GM20000 (cell line): ENCODE results near the gene LNPEP.

ENCODE experiments used
- DNase-seq: peaks from one replicate; pipeline ENCODE4 v3.0.0; 2012; ENCODE audit warnings: low spot score
- CTCF ChIP-seq: IDR thresholded peaks from 2 replicates; pipeline ENCODE4 v1.5.1; 2012; ENCODE audit warnings: mild to moderate bottlenecking, control low read depth; ENCODE audit errors: extremely low read depth, missing control alignments

The LNPEP gene

GRCh38 chr5:97002983-97003382, 67.1 kb downstream of the LNPEP start:
- DNase-seq = no peak
- no peak for TF ChIP-seq CTCF

- no peak for DNase-seq
- TF ChIP-seq CTCF = no peak
Observed at GRCh38 chr5:97004423-97005060, 68.7 kb downstream of the LNPEP start.

GRCh38 chr5:97006454-97007060, 70.7 kb downstream of the LNPEP start:
- no peak for TF ChIP-seq CTCF
- no peak for DNase-seq

GRCh38 chr5:97009212-97009898, 73.5 kb downstream of the LNPEP start:
- DNase-seq = peak; percentile 38
- TF ChIP-seq CTCF = no peak

- no peak for DNase-seq
- no peak for TF ChIP-seq CTCF
Observed at GRCh38 chr5:97009921-97010320, 74.0 kb downstream of the LNPEP start.

GRCh38 chr5:97010606-97011005, 74.7 kb downstream of the LNPEP start:
- DNase-seq = no peak
- no peak for TF ChIP-seq CTCF

- no peak for TF ChIP-seq CTCF
Observed at GRCh38 chr5:97011567-97011966, 75.7 kb downstream of the LNPEP start.

More at GRCh38 chr5:97011567-97011966, 75.7 kb downstream of the LNPEP start:
- no peak for DNase-seq
